HepG2 (cell line): ENCODE measurements around the gene EGR4. TPM values are rescaled to one million over a fixed set of nuclear protein-coding genes. Genes with fewer than 3 reads are reported as not detected.
A peak's percentile ranks its signal among the peaks of the same experiment; 100 is the strongest.

Experiments used
- ATAC-seq: fragments of 200-7000 bp; cut with Tn5 transposase; 3 replicates; pipeline ENCODE4 v1.9.1; 2020; ENCODE audit warnings: mild to moderate bottlenecking, moderate library complexity
- BruUV-seq: library from RNA; stranded (reverse); fragments of 400-500 nt; replicated peaks from 2 replicates; lab custom pipeline; 2021; lab: Mats Ljungman, UMichigan
- CTCF ChIA-PET: fragments of 300-600 bp; formaldehyde crosslinking; extraction: SDS; loops from one replicate; lab custom pipeline; 2021; ENCODE audit warnings: low total read pairs, inconsistent platforms, low intra/inter-chr PET ratio; lab: Yijun Ruan, JAX
- POLR2A ChIA-PET: fragments of 350-600 bp; sonication (Branson Sonifier 250); formaldehyde crosslinking; loops from one replicate; lab custom pipeline; 2020; ENCODE audit warnings: antibody characterized with exemption, inconsistent platforms; lab: Yijun Ruan, JAX
- DNase-seq: peaks from one replicate; pipeline ENCODE4 v3.0.0-alpha.2; 2015; ENCODE audit warnings: low spot score
- FAIRE-seq: peaks from 3 replicates; lab custom pipeline; 2011; peaks lifted over from hg19 to GRCh38; lab: Jason Lieb, UNC
- H2AFZ ChIP-seq: one replicate; pipeline ENCODE4 v1.6.1; 2011; ENCODE audit warnings: low read length, inconsistent platforms
- H3K27ac ChIP-seq: fragments of 300-600 bp; 3 replicates; pipeline ENCODE4 v1.8.0; 2011; ENCODE audit warnings: mixed run types, mild to moderate bottlenecking, mixed read lengths, low read length, inconsistent platforms; ENCODE audit not compliant: insufficient read depth; ENCODE audit errors: extremely low read length
- H3K27me3 ChIP-seq, 2 experiments: fragments of 200-600 bp in 1 of 2; 2 replicates in 1 of 2; 3 replicates in 1 of 2; pipeline versions ENCODE4 v1.6.0 to v1.8.0; 2011; ENCODE audit warnings: low read length in 2 of 2, mild to moderate bottlenecking in 2 of 2, moderate library complexity in 2 of 2, inconsistent platforms in 1 of 2; ENCODE audit not compliant: insufficient read depth in 2 of 2, control insufficient read depth in 1 of 2
- H3K36me3 ChIP-seq, 2 experiments: fragments of 200-600 bp in 1 of 2; replicated peaks in 1 of 2; 2 replicates in 1 of 2; 3 replicates in 1 of 2; pipeline versions ENCODE4 v1.5.1 to v1.8.0; 2011; ENCODE audit warnings: low read length in 2 of 2, inconsistent platforms in 1 of 2; ENCODE audit not compliant: insufficient read depth in 2 of 2, control insufficient read depth in 1 of 2
- H3K4me1 ChIP-seq: 2 replicates; pipeline ENCODE4 v1.5.1; 2012; ENCODE audit warnings: low read length, inconsistent platforms; ENCODE audit not compliant: insufficient read depth
- H3K4me2 ChIP-seq: 2 replicates; pipeline ENCODE4 v1.6.0; 2011; ENCODE audit warnings: low read depth, low read length, inconsistent platforms
- H3K4me3 ChIP-seq, 3 experiments: fragments of 200-600 bp in 1 of 3; sonication (generic), shearing (Covaris generic) in 1 of 3; replicated peaks in 1 of 3; 2 replicates each; pipeline ENCODE4 v1.5.1; 2011 to 2016; ENCODE audit warnings: low read length in 3 of 3, inconsistent platforms in 2 of 3, low read depth in 2 of 3, mild to moderate bottlenecking in 2 of 3, control low read depth in 1 of 3, mixed read lengths in 1 of 3; ENCODE audit not compliant: insufficient read depth in 1 of 3
- H3K79me2 ChIP-seq: one replicate; pipeline ENCODE4 v1.6.1; 2011; ENCODE audit warnings: low read length, inconsistent platforms; ENCODE audit not compliant: insufficient read depth
- H3K9ac ChIP-seq: 2 replicates; pipeline ENCODE4 v1.6.0; 2011; ENCODE audit warnings: mild to moderate bottlenecking, low read depth, low read length, inconsistent platforms; ENCODE audit not compliant: insufficient read depth
- H3K9me3 ChIP-seq: 2 replicates; pipeline ENCODE4 v1.5.1; 2012; ENCODE audit warnings: mild to moderate bottlenecking, low read length
- H4K20me1 ChIP-seq: 2 replicates; pipeline ENCODE4 v1.6.0; 2011; ENCODE audit warnings: inconsistent platforms, mild to moderate bottlenecking, low read length, moderate library complexity; ENCODE audit not compliant: insufficient read depth
- HOXA7 ChIP-seq: sonication (generic); formaldehyde crosslinking; IDR thresholded peaks from 2 replicates; pipeline ENCODE4 v1.8.1; 2022; ENCODE audit warnings: mild to moderate bottlenecking, missing genetic modification reagents, moderate library complexity
- NFE2L2 ChIP-seq: fragments of 150-350 bp; IDR thresholded peaks from 2 replicates; pipeline ENCODE4 v1.6.1; 2014; ENCODE audit warnings: low read length
- NR2C2 ChIP-seq: sonication (generic); formaldehyde crosslinking; IDR thresholded peaks from 2 replicates; pipeline ENCODE4 v1.4.0; 2020; ENCODE audit warnings: missing genetic modification reagents, mild to moderate bottlenecking, moderate library complexity, borderline replicate concordance
- ZC3H13 ChIP-seq: sonication (generic); formaldehyde crosslinking; IDR thresholded peaks from 2 replicates; pipeline ENCODE4 v1.8.1; 2023; ENCODE audit warnings: mild to moderate bottlenecking, missing genetic modification reagents, moderate library complexity
- ZZZ3 ChIP-seq: sonication (generic); formaldehyde crosslinking; IDR thresholded peaks from 2 replicates; pipeline ENCODE4 v1.4.0; 2020; ENCODE audit warnings: missing genetic modification reagents, mild to moderate bottlenecking, borderline replicate concordance
- WGBS: methylation state at CpG from one replicate; pipeline ENCODE4 v1.1.6; 2017; ENCODE audit warnings: low lambda C conversion rate; 5-methylcytosine and 5-hydroxymethylcytosine counted together
- in situ Hi-C: cut with HindIII; loops from 2 replicates; pipeline ENCODE4 v1.10.0; 2017; ENCODE audit warnings: low pct_unique_long_range_greater_than_20kb; ENCODE audit not compliant: extremely low pct_ligation_motif_present
- intact Hi-C: fragments of 100-400 bp; cut with micrococcal nuclease; formaldehyde crosslinking; loops from one replicate; pipeline ENCODE4 v1.10.0; 2022; ENCODE audit not compliant: unreplicated experiment
- polyA plus RNA-seq, 8 experiments: library from polyadenylated mRNA; depleted of rRNA in 3 of 8; stranded (reverse) in 7 of 8; unstranded in 1 of 8; fragments of >200 nt; fragmentation: Illumina TruSeq in 4 of 8; extraction: Trizol in 4 of 8; gene quantifications; 2 replicates each; pipeline versions ENCODE4 v1.2.1 to v1.2.3, GENCODE V29; 2011 to 2016; ENCODE audit warnings: low read depth in 4 of 8, missing spikeins in 1 of 8, mixed read lengths in 1 of 8; ENCODE audit not compliant: insufficient read depth in 1 of 8
- total RNA-seq, 5 experiments: library from RNA; depleted of rRNA; stranded (reverse); fragments of >200 nt; fragmentation: Illumina TruSeq; extraction: Trizol; gene quantifications; 2 replicates each; pipeline ENCODE4 v1.2.3, GENCODE V29; 2016; ENCODE audit warnings: low read depth in 1 of 5
- TF ChIP-seq, protein P1 (sequence below): sonication (generic); formaldehyde crosslinking; IDR thresholded peaks from 2 replicates; pipeline ENCODE4 v1.4.0; 2020; ENCODE audit warnings: mild to moderate bottlenecking, low read depth, missing genetic modification reagents
- TF ChIP-seq, protein P2 (sequence below): sonication (generic); formaldehyde crosslinking; IDR thresholded peaks from 2 replicates; pipeline ENCODE4 v1.5.0; 2020; ENCODE audit warnings: mild to moderate bottlenecking, missing genetic modification reagents
- TF ChIP-seq, protein P3 (sequence below), 2 experiments: fragments of 450-650 bp in 1 of 2; sonication (generic) in 1 of 2; formaldehyde crosslinking in 1 of 2; IDR thresholded peaks; 2 replicates each; pipeline versions ENCODE4 v1.6.1 to v1.8.0; 2016 to 2022; ENCODE audit warnings: antibody characterized with exemption in 1 of 2, mild to moderate bottlenecking in 1 of 2, missing genetic modification reagents in 1 of 2

Gene EGR4
- total and polyA plus RNA-seq, 2 of the 13 experiments (the other 11 are each of a cell fraction or from before 2014, with no cell fraction given), result not detected

DNA sequence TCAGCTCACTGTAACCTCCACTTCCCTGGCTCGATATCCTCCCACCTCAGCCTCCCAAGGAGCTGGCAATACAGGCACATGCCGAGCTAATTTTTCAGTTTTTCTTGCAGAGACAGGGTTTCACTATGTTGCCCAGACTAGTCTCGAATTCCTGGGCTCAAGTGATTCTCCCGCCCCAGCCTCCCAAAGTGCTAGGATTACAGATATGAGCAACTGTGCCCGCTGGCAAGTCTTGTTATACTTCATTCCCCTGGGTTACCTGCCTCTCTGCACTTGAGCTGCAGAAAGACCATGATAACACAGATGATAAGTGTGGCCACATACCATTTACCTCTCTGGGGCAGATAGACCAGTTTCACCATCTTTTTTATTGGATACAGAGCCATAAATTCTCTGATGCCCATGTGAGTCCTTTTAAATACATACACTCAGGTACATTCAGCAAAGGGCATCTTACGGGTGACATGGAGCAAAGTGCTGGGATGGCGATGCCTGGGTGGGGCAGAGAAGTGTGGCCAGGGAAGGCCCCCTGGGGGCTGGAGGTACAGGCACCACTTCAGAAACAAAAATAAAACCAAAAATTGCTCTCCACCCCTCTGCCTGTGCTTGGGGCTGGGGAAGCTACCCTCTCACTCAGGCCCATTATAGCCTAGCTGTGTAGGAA lies 38.9 kb downstream of the EGR4 start:
- ChIA-PET CTCF (no interaction called here), POLR2A (interaction anchor here (1.3 to 2.5 kb wide), 3 partner anchors 8 to 21 kb away, joined by 3 to 10 read pairs (median 7); partner anchors contain the start of genes CCT7 and PRADC1)
- H3K79me2 ChIP-seq, result no peaks in the 10 kb centered on the region
- ATAC-seq (no peak; the same call in 2 of the 3 replicates), FAIRE-seq (no peak), DNase-seq (no peak)
- H3K4me3 ChIP-seq, result no peak overlapping the region
- WGBS, result 97% methylated on average over 7 of the region's 7 CpGs
- TSS peak; percentile 8 for BruUV-seq
- no peak overlapping the region for H3K27ac ChIP-seq
- peaks cover 9% of the 10 kb centered on the region for H3K4me1 ChIP-seq
- H3K27me3 ChIP-seq, result no peaks in the 10 kb centered on the region
- H3K4me2 ChIP-seq, result no peak overlapping the region
- intact Hi-C loops (no loop called here), in situ Hi-C loops (no loop called here)
- peaks cover 6% of the 10 kb centered on the region; the same call in 1 of the 2 replicates for H4K20me1 ChIP-seq
- H2AFZ ChIP-seq, result no peak overlapping the region
- no peaks in the 10 kb centered on the region for H3K9me3 ChIP-seq
- H3K9ac ChIP-seq, result no peak overlapping the region
- H3K36me3 ChIP-seq, result peaks cover 27 to 54% of the 10 kb centered on the region in 2 experiments
- TF ChIP-seq, protein P1, sequence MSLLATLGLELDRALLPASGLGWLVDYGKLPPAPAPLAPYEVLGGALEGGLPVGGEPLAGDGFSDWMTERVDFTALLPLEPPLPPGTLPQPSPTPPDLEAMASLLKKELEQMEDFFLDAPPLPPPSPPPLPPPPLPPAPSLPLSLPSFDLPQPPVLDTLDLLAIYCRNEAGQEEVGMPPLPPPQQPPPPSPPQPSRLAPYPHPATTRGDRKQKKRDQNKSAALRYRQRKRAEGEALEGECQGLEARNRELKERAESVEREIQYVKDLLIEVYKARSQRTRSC (CRISPR knock-in tag), result 0 out of 2 replicates have a peak, but pooled peaks have one; percentile 67
- peak; percentile 22; the same call in 1 of the 2 replicates for TF ChIP-seq ZC3H13
- TF ChIP-seq, protein P2, sequence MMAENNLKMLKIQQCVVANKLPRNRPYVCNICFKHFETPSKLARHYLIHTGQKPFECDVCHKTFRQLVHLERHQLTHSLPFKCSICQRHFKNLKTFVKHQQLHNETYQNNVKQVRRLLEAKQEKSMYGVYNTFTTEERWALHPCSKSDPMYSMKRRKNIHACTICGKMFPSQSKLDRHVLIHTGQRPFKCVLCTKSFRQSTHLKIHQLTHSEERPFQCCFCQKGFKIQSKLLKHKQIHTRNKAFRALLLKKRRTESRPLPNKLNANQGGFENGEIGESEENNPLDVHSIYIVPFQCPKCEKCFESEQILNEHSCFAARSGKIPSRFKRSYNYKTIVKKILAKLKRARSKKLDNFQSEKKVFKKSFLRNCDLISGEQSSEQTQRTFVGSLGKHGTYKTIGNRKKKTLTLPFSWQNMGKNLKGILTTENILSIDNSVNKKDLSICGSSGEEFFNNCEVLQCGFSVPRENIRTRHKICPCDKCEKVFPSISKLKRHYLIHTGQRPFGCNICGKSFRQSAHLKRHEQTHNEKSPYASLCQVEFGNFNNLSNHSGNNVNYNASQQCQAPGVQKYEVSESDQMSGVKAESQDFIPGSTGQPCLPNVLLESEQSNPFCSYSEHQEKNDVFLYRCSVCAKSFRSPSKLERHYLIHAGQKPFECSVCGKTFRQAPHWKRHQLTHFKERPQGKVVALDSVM, result peak; percentile 29; the same call in 1 of the 2 replicates
- no peak for TF ChIP-seq HOXA7 (CRISPR knock-in tag)
- TF ChIP-seq, protein P3, sequence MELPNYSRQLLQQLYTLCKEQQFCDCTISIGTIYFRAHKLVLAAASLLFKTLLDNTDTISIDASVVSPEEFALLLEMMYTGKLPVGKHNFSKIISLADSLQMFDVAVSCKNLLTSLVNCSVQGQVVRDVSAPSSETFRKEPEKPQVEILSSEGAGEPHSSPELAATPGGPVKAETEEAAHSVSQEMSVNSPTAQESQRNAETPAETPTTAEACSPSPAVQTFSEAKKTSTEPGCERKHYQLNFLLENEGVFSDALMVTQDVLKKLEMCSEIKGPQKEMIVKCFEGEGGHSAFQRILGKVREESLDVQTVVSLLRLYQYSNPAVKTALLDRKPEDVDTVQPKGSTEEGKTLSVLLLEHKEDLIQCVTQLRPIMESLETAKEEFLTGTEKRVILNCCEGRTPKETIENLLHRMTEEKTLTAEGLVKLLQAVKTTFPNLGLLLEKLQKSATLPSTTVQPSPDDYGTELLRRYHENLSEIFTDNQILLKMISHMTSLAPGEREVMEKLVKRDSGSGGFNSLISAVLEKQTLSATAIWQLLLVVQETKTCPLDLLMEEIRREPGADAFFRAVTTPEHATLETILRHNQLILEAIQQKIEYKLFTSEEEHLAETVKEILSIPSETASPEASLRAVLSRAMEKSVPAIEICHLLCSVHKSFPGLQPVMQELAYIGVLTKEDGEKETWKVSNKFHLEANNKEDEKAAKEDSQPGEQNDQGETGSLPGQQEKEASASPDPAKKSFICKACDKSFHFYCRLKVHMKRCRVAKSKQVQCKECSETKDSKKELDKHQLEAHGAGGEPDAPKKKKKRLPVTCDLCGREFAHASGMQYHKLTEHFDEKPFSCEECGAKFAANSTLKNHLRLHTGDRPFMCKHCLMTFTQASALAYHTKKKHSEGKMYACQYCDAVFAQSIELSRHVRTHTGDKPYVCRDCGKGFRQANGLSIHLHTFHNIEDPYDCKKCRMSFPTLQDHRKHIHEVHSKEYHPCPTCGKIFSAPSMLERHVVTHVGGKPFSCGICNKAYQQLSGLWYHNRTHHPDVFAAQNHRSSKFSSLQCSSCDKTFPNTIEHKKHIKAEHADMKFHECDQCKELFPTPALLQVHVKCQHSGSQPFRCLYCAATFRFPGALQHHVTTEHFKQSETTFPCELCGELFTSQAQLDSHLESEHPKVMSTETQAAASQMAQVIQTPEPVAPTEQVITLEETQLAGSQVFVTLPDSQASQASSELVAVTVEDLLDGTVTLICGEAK (IDR thresholded peaks at IDR 0.05), result no peak
- TF ChIP-seq, protein P3 (CRISPR knock-in tag; IDR thresholded peaks at IDR 0.05), result no peak
- no peak for TF ChIP-seq NFE2L2
- TF ChIP-seq ZZZ3 (CRISPR knock-in tag), result 0 out of 2 replicates have a peak, but pooled peaks have one; percentile 20
- 0 out of 2 replicates have a peak, but pooled peaks have one; percentile 11 for TF ChIP-seq NR2C2 (CRISPR knock-in tag)
